Natural killer cell (primary cell): ENCODE data around the gene LGR6. TPM values are rescaled to one million over a fixed set of nuclear protein-coding genes. Genes with fewer than 3 reads are reported as not detected.

Source experiments
- ATAC-seq, 3 donors: fragments of 150-1000 bp in 2 of 3; fragments of 200-7000 bp in 1 of 3; cut with Tn5 transposase; 1 replicate in 1 of 3; 2 replicates in 2 of 3; pipeline ENCODE4 v1.10.0; 2021; ENCODE audit warnings: mild to moderate bottlenecking in 2 of 3, moderate library complexity in 2 of 3
- DNase-seq, 2 donors: peaks; one replicate each; pipeline versions ENCODE4 v3.0.0 to v3.0.0-alpha.2; 2013 to 2021; ENCODE audit warnings: mixed read lengths in 1 of 2
- H3K27ac ChIP-seq: one replicate; pipeline ENCODE4 v1.5.1; 2013; ENCODE audit warnings: mild to moderate bottlenecking, low read length
- H3K27me3 ChIP-seq: one replicate; pipeline ENCODE4 v1.6.1; 2013; ENCODE audit warnings: low read length; ENCODE audit not compliant: control insufficient read depth, insufficient read depth
- H3K36me3 ChIP-seq: one replicate; pipeline ENCODE4 v1.6.1; 2013; ENCODE audit warnings: low read length; ENCODE audit not compliant: control insufficient read depth, insufficient read depth
- H3K4me1 ChIP-seq: one replicate; pipeline ENCODE4 v1.6.1; 2013; ENCODE audit warnings: low read length; ENCODE audit not compliant: control insufficient read depth, insufficient read depth
- H3K4me3 ChIP-seq: one replicate; pipeline ENCODE4 v1.5.1; 2013; ENCODE audit warnings: low read length
- H3K9me3 ChIP-seq: one replicate; pipeline ENCODE4 v1.6.1; 2013; ENCODE audit warnings: low read length; ENCODE audit not compliant: control insufficient read depth, insufficient read depth
- H3K27ac Mint-ChIP-seq, 2 donors: one replicate each; pipeline ENCODE4 v1.8.0; 2022; ENCODE audit warnings: mild to moderate bottlenecking in 2 of 2, mixed read lengths in 2 of 2, moderate library complexity in 1 of 2
- H3K27me3 Mint-ChIP-seq, 2 donors: one replicate each; pipeline ENCODE4 v1.8.0; 2022; ENCODE audit warnings: low read depth in 2 of 2, mixed read lengths in 2 of 2
- H3K36me3 Mint-ChIP-seq: one replicate; pipeline ENCODE4 v1.8.0; 2022; ENCODE audit warnings: mixed read lengths
- H3K4me1 Mint-ChIP-seq, 2 donors: one replicate each; pipeline ENCODE4 v1.8.0; 2022; ENCODE audit warnings: mixed read lengths in 2 of 2
- H3K4me3 Mint-ChIP-seq: one replicate; pipeline ENCODE4 v1.8.0; 2022; ENCODE audit warnings: mild to moderate bottlenecking, moderate library complexity, mixed read lengths
- H3K9me3 Mint-ChIP-seq, 2 donors: one replicate each; pipeline ENCODE4 v1.8.0; 2022; ENCODE audit warnings: mixed read lengths in 2 of 2
- WGBS: methylation state at CpG from one replicate; pipeline ENCODE4 v1.1.7; 2013; ENCODE audit warnings: missing lambda C conversion rate; ENCODE audit not compliant: insufficient coverage; 5-methylcytosine and 5-hydroxymethylcytosine counted together
- intact Hi-C: fragments of 100-400 bp; cut with micrococcal nuclease; formaldehyde crosslinking; loops from one replicate; pipeline ENCODE4 v1.14.2; 2022
- total RNA-seq, 4 donors: library from RNA; stranded (reverse); fragments of 120-200 nt in 1 of 4; gene quantifications; one replicate each; pipeline versions ENCODE4 v1.2.3 to v1.2.4, GENCODE V29; 2013 to 2022
- TF ChIP-seq, protein P1 (sequence below): fragments of 200-600 bp; IDR thresholded peaks from one replicate; pipeline ENCODE4 v1.8.0; 2022; ENCODE audit warnings: antibody characterized with exemption

LGR6 gene
- total RNA-seq, 3 donors from 2014 or later (not counting 1 experiment from before 2014, with no cell fraction given) = 58.3 to 65.2 (median 60.9) TPM

DNA sequence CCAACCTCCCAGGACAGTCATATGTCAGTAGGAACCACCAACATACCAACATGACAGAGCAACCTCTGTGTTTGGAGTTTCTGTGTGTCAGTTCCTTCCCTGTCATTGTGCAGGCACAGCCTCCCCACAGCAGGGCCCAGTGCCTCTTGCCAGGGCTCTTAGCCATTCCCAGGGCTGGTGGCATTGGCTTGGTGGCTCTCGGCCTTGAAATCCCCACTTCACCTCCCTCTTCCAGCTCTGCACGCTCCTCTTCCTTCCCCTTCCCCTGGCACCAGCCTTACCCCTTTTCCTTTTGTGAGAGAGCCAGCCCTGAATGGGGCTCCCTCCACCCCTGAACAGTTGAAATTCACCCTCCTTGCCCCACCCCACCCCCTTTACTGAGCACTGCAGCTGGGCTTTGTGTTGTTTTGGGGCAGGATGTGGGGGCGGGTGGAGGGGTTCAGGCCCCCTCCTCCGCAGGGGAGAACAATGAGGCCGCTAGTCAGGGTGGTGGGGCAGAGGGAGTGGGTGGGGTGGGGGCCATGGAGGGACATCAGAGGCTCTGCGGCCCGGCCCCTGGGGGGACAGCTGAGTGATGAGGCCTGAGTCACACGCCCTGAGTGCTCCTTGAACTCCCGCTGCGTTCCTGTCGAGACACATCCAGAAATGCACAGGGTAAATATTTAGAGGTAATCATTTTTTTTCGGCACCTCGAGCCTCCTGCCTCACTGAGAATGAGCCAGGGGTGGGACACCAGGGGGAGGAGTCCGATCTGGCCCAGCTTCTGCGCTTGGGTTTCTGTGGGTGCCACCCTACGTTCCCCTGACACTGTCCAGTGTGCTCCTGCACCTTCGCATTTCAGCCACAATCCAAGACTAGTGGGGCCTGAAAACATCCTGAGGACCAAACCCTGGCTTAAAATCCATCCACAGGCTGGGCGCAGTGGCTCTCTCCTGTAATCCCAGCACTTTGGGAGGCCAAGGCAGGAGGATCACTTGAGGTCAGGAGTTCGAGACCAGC lies 28.6 kb downstream of the LGR6 start:
- DNase-seq = no peak
- Mint-ChIP-seq H3K27me3 (no peaks in the 10 kb centered on the region), H3K9me3 (no peaks in the 10 kb centered on the region), H3K27ac (peak overlapping the region in 1 of 2 donors; percentile 24), H3K4me1 (peaks cover 26 to 35% of the 10 kb centered on the region in 2 donors), H3K4me3 (no peak overlapping the region), H3K36me3 (no peaks in the 10 kb centered on the region)
- intact Hi-C loops = no loop called here
- 67% methylated on average over 19 of the region's 19 CpGs for WGBS
- H3K4me1 ChIP-seq = no peaks in the 10 kb centered on the region
- no peaks in the 10 kb centered on the region for H3K9me3 ChIP-seq
- TF ChIP-seq, protein P1, sequence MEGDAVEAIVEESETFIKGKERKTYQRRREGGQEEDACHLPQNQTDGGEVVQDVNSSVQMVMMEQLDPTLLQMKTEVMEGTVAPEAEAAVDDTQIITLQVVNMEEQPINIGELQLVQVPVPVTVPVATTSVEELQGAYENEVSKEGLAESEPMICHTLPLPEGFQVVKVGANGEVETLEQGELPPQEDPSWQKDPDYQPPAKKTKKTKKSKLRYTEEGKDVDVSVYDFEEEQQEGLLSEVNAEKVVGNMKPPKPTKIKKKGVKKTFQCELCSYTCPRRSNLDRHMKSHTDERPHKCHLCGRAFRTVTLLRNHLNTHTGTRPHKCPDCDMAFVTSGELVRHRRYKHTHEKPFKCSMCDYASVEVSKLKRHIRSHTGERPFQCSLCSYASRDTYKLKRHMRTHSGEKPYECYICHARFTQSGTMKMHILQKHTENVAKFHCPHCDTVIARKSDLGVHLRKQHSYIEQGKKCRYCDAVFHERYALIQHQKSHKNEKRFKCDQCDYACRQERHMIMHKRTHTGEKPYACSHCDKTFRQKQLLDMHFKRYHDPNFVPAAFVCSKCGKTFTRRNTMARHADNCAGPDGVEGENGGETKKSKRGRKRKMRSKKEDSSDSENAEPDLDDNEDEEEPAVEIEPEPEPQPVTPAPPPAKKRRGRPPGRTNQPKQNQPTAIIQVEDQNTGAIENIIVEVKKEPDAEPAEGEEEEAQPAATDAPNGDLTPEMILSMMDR = no peak
- no peak overlapping the region for H3K27ac ChIP-seq
- ATAC-seq = no peak
- H3K36me3 ChIP-seq = peaks cover 2% of the 10 kb centered on the region
- no peak overlapping the region for H3K4me3 ChIP-seq
- H3K27me3 ChIP-seq = no peaks in the 10 kb centered on the region

DNA sequence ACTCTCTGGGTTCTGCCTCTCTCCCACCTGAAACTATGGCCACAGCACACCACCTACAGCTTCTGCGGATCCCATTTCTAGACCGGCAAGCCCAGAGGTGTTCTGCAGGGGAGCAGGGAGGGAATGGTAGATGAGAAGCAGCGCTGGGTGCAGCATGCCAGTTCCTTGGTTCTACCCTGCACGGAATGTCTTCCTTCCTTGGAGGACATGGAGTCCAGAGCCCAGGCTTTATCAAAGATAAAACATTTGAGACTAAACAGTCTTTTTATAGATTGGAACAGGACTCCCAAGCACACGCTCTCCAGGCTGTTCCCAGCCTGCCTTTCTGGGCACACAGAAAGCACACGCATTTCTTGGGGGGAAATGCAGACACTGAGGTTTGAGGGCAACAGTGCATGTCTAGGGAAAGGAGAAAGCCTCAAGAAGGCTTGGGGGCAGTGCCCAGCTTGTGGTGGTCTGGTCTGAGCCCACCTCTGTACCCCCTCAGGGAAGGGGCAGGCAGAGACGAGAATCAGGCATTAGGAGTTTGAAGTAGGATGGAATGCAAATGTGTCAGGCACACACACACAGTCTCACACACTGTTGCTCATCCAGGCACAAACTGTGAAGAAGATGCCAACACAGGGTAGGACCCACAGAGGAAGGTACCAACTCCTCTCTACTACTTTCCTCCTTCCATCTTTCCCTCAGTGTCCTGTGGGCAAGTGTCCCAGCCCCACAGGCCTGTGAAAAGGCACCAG lies 29.7 kb downstream of the LGR6 start:
- H3K27me3 Mint-ChIP-seq = no peaks in the 10 kb centered on the region
- no peak for ATAC-seq

DNA sequence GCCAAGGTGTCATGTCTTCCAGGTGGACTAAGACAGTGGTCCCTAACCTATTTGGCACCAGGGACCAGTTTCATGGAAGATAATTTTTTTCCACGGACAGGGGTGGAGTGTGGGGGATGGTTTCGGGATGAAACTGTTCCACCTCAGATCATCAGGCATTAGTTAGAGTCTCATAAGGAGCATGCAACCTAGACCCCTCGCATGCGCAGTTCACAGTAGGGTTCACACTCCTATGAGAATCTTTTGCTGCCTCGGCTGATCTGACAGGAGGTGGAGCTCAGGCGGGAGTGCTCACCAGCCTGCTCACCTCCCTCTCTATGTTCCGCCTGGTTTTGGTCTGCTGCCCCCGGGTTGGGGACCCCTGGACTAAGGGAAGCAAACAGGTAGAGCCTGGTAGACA lies 30.9 kb downstream of the LGR6 start:
- ATAC-seq = no peak

More for the DNA sequence above, 29.7 kb downstream of the LGR6 start:
- Mint-ChIP-seq H3K27ac (no peak overlapping the region), H3K4me3 (no peak overlapping the region), H3K4me1 (peaks cover 30 to 39% of the 10 kb centered on the region in 2 donors), H3K9me3 (no peaks in the 10 kb centered on the region), H3K36me3 (no peaks in the 10 kb centered on the region)
- H3K36me3 ChIP-seq = peaks cover 2% of the 10 kb centered on the region
- no peaks in the 10 kb centered on the region for H3K9me3 ChIP-seq
- H3K4me3 ChIP-seq = no peak overlapping the region
- intact Hi-C loops = no loop called here
- no peak overlapping the region for H3K27ac ChIP-seq
- peaks cover 7% of the 10 kb centered on the region for H3K4me1 ChIP-seq
- WGBS = 93% methylated on average over 6 of the region's 7 CpGs
- TF ChIP-seq, protein P1 = no peak
- no peak for DNase-seq
- H3K27me3 ChIP-seq = no peaks in the 10 kb centered on the region

More for the DNA sequence above, 30.9 kb downstream of the LGR6 start:
- DNase-seq = no peak
- no peaks in the 10 kb centered on the region for H3K27me3 Mint-ChIP-seq
- no peaks in the 10 kb centered on the region for H3K36me3 Mint-ChIP-seq
- no peaks in the 10 kb centered on the region for H3K9me3 Mint-ChIP-seq
- Histone ChIP-seq H3K4me1 (peaks cover 7% of the 10 kb centered on the region), H3K9me3 (no peaks in the 10 kb centered on the region), H3K27ac (no peak overlapping the region), H3K4me3 (no peak overlapping the region), H3K36me3 (peaks cover 7% of the 10 kb centered on the region), H3K27me3 (no peaks in the 10 kb centered on the region)
- TF ChIP-seq, protein P1 = no peak
- no peak overlapping the region for H3K4me3 Mint-ChIP-seq
- H3K27ac Mint-ChIP-seq = no peak overlapping the region
- intact Hi-C loops = no loop called here
- H3K4me1 Mint-ChIP-seq = peaks cover 29 to 36% of the 10 kb centered on the region in 2 donors
- 90% methylated on average over 8 of the region's 8 CpGs for WGBS
